OCI-LY3 (cell line): ENCODE measurements around the gene DENND2A.

ENCODE experiments used
- CTCF ChIP-seq: fragments of 200-600, 300-600 bp; sonication (generic); IDR thresholded peaks from 2 replicates; pipeline ENCODE4 v1.5.1; 2014; ENCODE audit warnings: antibody characterized with exemption, low read length, low read depth
- EZH2phosphoT487 ChIP-seq: fragments of 200-600 bp; shearing (Covaris generic); IDR thresholded peaks from 2 replicates; pipeline ENCODE4 v1.6.1; 2018; ENCODE audit warnings: antibody characterized with exemption, mixed run types, low read depth

- TF ChIP-seq CTCF (no peak), EZH2phosphoT487 (no peak)
Measured at GRCh38 chr7:140519007-140519399, 121.6 kb downstream of the DENND2A start.
